Measurements from ENCODE around the gene LBR. TPM values are rescaled to one million over a fixed set of nuclear protein-coding genes. Genes with fewer than 3 reads are reported as not detected.

The LBR gene
- polyA plus RNA-seq, 1 experiment: 16.7 TPM

DNA sequence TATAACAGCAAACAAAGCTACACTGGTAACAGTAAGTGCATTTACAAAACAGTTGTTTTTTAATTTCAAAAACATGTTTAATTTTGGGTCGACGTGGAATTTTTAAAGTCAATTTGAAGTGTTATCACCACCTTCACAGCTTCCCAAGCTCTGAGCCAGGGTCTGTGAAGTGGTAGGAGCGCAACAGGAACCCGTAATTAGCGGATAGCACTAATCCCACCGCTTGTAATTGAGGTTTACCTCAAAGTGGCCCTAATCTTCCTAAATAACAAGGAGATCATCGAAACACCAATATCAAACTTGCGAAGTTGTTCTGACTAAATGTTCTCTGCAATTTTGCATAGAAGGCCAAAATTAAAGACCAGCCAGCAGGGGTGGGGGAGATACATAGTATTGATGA, 18.8 kb downstream of the LBR start:
- H3K4me3 ChIP-seq (ENCODE audit: low read depth, low read length): no peak overlapping the region
- TF ChIP-seq CTCF (IDR thresholded peaks at IDR 0.05; ENCODE audit: insufficient read depth, low read depth, low read length): no peak
- no peaks in the 10 kb centered on the region for H3K27me3 ChIP-seq (ENCODE audit: control insufficient read depth, insufficient read depth, low read length)
- DNase-seq (ENCODE audit: low read depth): no peak
- peaks cover 4% of the 10 kb centered on the region for H3K36me3 ChIP-seq (ENCODE audit: control insufficient read depth, insufficient read depth, low read length)
- POLR2A ChIA-PET: no interaction called here
- CTCF ChIA-PET: interaction anchor here (1.6 kb wide), 1 partner anchor 10 kb away, joined by 4 read pairs; no protein-coding TSS in a partner anchor

DNA sequence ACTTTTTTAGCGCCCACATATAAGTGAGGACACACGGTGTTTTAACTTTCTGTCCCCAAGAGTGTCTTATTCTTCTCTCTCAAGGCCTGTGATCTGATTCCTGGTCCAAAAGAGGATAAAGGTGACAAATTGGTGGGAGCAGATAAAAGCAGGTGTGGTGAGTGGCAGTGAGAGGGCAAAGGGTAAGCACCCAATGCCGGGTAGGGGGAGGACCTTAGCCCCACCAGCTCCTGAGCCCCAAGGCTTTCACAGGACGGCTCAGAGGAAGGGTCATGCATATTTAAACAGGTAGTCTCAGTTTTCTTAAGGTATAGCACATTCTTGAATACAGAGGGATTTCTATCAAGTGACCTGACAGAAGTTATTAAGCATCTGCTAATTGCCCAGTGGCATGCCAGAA, 19.6 kb downstream of the LBR start:
- DNase-seq (ENCODE audit: low read depth): no peak
- no peak for TF ChIP-seq CTCF (IDR thresholded peaks at IDR 0.05; ENCODE audit: insufficient read depth, low read depth, low read length)
- peaks cover 4% of the 10 kb centered on the region for H3K36me3 ChIP-seq (ENCODE audit: control insufficient read depth, insufficient read depth, low read length)
- CTCF ChIA-PET: interaction anchor here (0.7 to 1.6 kb wide), 2 partner anchors 9 to 66 kb away, joined by 4 read pairs; no protein-coding TSS in a partner anchor
- POLR2A ChIA-PET: no interaction called here
- H3K27me3 ChIP-seq (ENCODE audit: control insufficient read depth, insufficient read depth, low read length): no peaks in the 10 kb centered on the region
- H3K4me3 ChIP-seq (ENCODE audit: low read depth, low read length): no peak overlapping the region

GRCh38 chr1:225407755-225408154, 20.1 kb downstream of the LBR start:
- no peak for TF ChIP-seq CTCF (IDR thresholded peaks at IDR 0.05; ENCODE audit: insufficient read depth, low read depth, low read length)
- Histone ChIP-seq H3K27me3 (ENCODE audit: control insufficient read depth, insufficient read depth, low read length) (no peaks in the 10 kb centered on the region), H3K4me3 (ENCODE audit: low read depth, low read length) (no peak overlapping the region), H3K36me3 (ENCODE audit: control insufficient read depth, insufficient read depth, low read length) (peaks cover 3% of the 10 kb centered on the region)
- no peak for DNase-seq (ENCODE audit: low read depth)
- ChIA-PET CTCF (interaction anchor here (0.6 to 1.6 kb wide), 4 partner anchors 9 to 67 kb away, joined by 3 to 5 read pairs (median 4); no protein-coding TSS in a partner anchor), POLR2A (no interaction called here)

DNA sequence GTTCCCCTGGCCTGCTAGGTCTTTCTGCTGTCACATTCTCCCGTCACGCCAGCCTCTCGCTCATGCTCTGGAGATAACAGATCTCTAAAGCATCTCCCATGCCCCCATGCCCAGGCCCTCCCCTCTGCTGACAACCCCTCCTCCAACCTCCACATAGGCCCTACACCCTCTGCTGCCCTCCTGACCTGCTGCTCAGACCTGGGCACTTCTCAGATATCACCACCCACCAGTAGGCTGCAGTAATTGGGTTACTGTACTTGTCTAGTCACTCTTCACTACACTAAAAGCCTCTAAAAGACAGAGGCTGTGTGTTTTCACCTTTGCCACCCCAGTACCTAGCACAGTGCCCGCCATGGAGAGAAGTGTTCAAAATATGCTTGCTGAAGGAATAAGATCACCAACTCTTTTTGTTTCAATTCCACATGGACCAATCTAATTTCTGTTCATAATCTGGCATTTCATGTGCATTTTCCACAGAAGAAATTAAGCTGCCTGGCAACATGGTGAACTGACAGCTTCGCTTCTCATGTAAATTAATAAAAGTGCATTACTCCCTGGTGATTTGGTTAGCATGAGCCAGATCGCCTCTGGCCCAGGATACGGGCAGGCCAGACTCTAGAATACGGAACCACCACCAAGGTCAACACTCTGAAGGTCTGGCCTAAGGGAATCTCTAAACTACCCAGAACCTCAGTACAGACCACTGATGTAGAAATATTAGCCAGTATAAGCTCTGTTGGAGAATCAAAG, 20.7 kb downstream of the LBR start:
- no peak for DNase-seq (ENCODE audit: low read depth)
- ChIA-PET POLR2A (no interaction called here), CTCF (interaction anchor here (0.6 to 1.2 kb wide), 2 partner anchors 19 to 22 kb away, joined by 3 to 5 read pairs; no protein-coding TSS in a partner anchor)
- H3K36me3 ChIP-seq (ENCODE audit: control insufficient read depth, insufficient read depth, low read length): peaks cover 2% of the 10 kb centered on the region; the same call in 1 of the 2 replicates
- H3K4me3 ChIP-seq (ENCODE audit: low read depth, low read length): no peak overlapping the region
- no peak for TF ChIP-seq CTCF (IDR thresholded peaks at IDR 0.05; ENCODE audit: insufficient read depth, low read depth, low read length)
- H3K27me3 ChIP-seq (ENCODE audit: control insufficient read depth, insufficient read depth, low read length): no peaks in the 10 kb centered on the region

DNA sequence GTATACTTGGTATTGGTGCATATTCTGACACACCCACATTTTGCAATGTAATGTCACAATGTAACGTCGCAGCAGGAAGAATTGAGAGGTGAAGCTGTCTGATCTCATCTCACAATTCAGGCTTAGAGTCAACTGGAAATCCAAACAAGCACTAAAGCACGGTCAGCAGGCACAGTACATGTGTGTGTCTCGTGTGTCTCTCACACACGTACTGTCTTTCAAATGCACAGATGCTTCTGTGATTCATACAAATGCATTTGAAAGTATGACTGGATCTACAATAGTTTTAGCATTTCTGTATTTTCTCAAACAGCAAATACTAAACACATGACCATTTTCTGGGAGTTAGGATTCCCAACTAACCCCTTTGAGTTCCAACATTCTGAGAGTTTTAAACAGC, 26.9 kb downstream of the LBR start:
- Histone ChIP-seq H3K27me3 (ENCODE audit: control insufficient read depth, insufficient read depth, low read length) (no peaks in the 10 kb centered on the region), H3K4me3 (ENCODE audit: low read depth, low read length) (no peak overlapping the region), H3K36me3 (ENCODE audit: control insufficient read depth, insufficient read depth, low read length) (0 out of 2 replicates have a peak, but pooled peaks cover 3% of the 10 kb centered on the region)
- ChIA-PET POLR2A (no interaction called here), CTCF (interaction anchor here (0.7 kb wide), 1 partner anchor 82 kb away, joined by 3 read pairs; no protein-coding TSS in a partner anchor)
- no peak for DNase-seq (ENCODE audit: low read depth)
- TF ChIP-seq CTCF (IDR thresholded peaks at IDR 0.05; ENCODE audit: insufficient read depth, low read depth, low read length): no peak
